HG02884 (cell line): Measurements from ENCODE around the gene GRK7.

Source experiments
- ATAC-seq: cut with Tn5 transposase; IDR thresholded peaks from one replicate; pipeline ENCODE4 v1.9.1; 2021; ENCODE audit warnings: mild to moderate bottlenecking, moderate library complexity; ENCODE audit not compliant: unreplicated experiment

The GRK7 gene, protein sequence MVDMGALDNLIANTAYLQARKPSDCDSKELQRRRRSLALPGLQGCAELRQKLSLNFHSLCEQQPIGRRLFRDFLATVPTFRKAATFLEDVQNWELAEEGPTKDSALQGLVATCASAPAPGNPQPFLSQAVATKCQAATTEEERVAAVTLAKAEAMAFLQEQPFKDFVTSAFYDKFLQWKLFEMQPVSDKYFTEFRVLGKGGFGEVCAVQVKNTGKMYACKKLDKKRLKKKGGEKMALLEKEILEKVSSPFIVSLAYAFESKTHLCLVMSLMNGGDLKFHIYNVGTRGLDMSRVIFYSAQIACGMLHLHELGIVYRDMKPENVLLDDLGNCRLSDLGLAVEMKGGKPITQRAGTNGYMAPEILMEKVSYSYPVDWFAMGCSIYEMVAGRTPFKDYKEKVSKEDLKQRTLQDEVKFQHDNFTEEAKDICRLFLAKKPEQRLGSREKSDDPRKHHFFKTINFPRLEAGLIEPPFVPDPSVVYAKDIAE (N-terminal part only)

GRCh38 chr3:141763088-141763750, at the start of gene GRK7:
GRK7 (plus strand) TSS chr3:141763408; CDS start chr3:141778285, 14,877 bp downstream.
- no peak for ATAC-seq

DNA sequence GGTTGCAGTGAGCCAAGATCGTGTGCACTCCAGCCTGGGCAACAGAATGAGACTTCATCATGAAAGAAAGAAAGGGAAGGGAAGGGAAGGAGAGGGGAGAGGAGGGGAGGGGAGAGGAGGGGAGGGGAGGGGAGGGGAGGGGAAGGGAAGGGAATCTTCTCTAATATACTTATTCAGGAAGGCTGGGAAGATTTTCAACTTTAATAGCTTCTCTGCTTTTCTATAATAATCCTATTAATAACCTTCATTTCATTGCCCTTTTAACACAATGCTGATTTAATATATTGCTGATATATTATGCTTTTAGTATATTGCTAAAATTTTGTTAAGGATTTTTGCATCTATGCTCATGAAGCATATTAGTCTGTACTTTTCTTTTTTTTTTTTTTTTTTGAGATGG, 48.5 kb upstream of the GRK7 start:
- no peak for ATAC-seq

GRCh38 chr3:141722081-141722480, 41.1 kb upstream of the GRK7 start:
- ATAC-seq = no peak

GRCh38 chr3:141722648-141723047, 40.6 kb upstream of the GRK7 start:
- ATAC-seq = no peak

- ATAC-seq = no peak
Measured at GRCh38 chr3:141723255-141723654, 40.0 kb upstream of the GRK7 start.

DNA sequence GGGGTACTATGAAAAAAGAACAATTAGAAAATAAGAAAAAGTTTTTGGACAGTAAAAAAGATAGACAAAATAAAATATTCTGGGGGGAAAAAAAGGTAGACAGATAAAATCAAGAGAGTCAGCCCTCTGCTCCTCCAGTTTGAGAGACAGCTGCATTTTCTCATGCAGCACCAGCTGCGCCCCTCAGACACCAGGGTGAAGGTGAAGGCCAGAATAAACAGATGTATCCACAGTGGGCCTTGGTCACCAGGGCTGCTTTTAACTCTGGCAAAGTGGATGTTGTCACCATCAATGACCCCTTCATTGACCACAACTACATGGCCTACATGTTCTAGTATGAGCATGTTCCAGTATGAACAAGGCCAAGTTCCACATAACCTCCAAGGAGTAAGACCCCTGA, 39.0 kb upstream of the GRK7 start:
- ATAC-seq = no peak

GRCh38 chr3:141725036-141725435, 38.2 kb upstream of the GRK7 start:
- ATAC-seq = no peak

DNA sequence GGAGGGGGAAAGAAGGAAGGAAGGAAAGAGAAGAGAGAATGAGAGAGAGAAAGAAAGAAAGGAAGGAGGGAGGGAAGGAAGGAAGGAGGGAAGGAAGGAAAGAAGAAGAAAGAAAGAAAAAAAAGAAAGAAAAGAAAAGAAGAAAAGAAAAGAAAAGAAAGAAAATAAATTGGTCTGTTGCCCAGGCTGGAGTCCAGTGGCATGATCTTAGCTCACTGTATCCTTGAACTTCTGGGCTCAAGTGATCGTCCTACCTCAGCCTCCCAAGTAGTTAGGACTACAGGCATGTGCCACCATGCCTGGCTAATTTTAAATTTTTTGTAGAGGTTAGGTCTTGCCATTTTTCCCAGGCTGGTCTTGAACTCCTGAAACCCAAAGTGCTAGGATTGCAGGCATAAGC, 36.7 kb upstream of the GRK7 start:
- no peak for ATAC-seq

DNA sequence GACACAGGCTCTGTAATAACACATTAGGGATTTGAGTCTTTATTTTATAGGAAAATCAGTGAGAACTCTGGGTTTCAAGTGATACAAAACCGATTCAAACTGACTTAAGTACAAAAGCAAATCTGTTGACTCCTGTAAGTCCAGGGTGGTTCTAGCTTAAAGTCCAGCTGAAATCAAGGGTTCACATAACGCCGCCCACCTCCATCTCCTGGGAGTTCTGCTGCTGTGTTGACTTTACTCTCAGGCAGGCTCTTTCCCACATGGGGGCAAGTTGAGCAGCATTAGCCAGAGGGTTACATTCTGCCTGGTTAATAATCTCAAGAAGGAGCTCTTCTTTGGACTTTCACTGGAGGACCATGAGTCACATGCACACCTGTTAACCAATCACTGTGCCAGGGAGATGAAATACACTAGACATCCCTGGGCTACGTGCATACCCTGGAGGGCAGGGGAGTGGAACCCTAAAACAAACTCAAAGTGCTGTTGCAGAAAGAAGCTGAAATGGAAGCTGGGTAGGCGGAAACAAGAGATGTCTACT, 34.8 kb upstream of the GRK7 start:
- ATAC-seq = no peak

DNA sequence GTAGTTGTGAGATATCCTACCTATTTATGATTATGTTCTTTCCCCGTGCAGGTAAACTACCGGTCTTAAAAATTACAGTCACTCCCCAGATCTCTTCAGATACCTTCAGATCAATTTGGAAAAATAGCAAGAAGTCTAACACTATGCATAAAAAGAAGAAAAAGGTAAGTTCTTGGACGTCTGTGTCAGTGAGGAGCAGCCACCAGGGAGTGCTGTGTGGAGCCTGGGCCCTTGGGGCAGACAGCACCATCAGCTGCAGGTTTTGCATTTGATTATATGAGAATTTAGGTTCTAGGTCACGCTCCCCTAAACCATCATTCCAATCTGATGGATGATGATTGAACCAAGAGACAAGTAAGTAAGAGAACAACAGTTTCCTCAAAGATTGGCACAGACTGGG, 34.0 kb upstream of the GRK7 start:
- ATAC-seq = no peak

GRCh38 chr3:141735176-141735575, 28.0 kb upstream of the GRK7 start:
- ATAC-seq = no peak

DNA sequence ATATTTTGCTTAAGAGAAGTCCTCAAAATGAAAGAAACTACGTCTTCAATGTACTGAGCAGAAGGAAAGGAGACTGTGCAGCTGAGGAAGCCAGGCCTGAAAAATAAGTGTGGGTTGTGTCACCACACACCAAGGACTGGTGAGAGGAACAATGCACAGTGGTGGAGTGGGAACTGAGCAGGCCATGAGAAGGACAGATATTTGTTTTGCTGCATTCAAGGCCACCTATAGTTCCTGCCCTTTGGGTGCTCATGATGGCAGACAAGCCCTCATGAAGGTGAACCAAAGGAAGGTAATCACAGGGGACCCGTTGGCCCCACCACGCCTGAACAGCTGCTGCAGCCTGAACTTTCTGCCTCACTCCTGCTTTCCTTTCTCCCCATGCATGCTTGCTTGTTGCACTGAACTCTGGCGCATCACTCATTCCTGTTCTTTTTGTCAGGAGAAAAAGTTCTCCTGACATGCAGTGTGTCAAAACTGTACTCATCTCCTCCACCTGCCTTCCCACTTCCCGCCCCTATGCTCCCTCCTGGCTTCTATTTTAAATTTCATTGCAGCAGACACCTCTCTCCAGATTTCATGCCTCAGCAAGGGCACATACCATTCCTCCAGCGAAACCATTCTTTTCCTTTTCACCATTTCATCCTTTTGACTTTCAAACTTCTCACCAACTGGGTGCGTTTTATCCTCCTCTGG, 27.3 kb upstream of the GRK7 start:
- no peak for ATAC-seq

GRCh38 chr3:141737093-141737492, 26.1 kb upstream of the GRK7 start:
- no peak for ATAC-seq

DNA sequence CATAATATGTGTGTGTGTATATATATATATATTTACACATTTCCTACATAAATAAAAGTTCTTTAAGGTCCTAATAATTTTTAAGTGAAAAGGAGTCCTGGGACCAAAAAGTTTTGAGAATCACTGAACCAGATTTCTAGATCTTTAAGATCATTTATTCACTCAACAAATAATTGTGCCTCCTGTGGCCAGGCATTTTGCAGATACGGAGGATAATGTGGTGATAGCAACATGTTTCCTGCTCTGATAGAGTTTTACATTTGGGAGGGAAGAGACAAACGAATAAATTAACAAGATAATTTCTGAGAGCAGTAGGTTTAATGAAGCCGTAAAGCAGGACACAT, 25.6 kb upstream of the GRK7 start:
- no peak for ATAC-seq

- peak; percentile 89 for ATAC-seq
Measured at GRCh38 chr3:141738022-141738890, 25.0 kb upstream of the GRK7 start, which contains the start of gene RNF7. RNF7 (plus strand) TSS chr3:141738298; CDS start chr3:141738342, 44 bp downstream.

- no peak for ATAC-seq
Measured at GRCh38 chr3:141738891-141739363, 24.3 kb upstream of the GRK7 start.

DNA sequence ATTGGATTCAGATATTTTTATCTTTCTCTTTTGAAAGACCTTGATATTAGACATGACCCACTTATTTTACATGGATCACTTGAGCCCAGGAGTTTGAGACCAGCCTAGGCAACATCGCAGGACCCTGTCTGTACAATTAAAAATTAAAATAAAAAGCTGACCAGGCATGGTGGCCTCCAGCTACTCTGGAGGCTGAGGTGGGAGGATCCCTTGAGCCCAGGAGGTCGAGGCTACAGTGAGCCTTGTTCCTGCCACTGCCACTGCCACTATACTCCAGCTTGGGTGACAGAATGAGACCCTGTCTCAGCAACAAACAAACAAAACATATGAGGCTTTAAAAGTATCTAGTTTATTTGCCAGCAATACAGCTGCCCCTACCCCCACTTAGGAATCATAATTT, 23.5 kb upstream of the GRK7 start:
- no peak for ATAC-seq

- ATAC-seq = no peak
Measured at GRCh38 chr3:141740349-141740748, 22.9 kb upstream of the GRK7 start.

- no peak for ATAC-seq
Measured at GRCh38 chr3:141743305-141743704, 19.9 kb upstream of the GRK7 start.

DNA sequence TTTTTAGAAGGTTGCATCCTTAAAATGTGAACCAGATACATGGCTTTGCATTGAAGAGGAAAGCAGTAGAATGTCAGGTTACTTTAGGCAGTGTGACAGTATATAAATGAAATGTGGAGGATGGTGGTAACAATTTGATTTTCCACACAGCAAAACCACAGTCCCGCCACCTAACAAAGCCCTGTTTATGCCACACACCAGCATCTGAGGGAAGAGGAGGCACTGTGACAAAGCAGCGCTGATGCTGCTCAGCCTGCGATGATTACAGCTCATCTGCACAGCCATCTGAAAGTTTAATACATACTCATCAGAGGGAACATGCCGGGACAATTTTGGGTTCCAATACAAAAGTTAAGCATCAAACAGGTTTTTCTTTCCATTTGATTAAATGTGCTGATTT, 16.2 kb upstream of the GRK7 start:
- ATAC-seq = no peak
